ENCODE measurements around the gene CDH4.

Gene CDH4

GRCh38 chr20:61765081-61765870 is 513.2 kb downstream of the CDH4 start:
- no peak for DNase-seq (ENCODE audit: low read depth)
- TF ChIP-seq, protein P1, sequence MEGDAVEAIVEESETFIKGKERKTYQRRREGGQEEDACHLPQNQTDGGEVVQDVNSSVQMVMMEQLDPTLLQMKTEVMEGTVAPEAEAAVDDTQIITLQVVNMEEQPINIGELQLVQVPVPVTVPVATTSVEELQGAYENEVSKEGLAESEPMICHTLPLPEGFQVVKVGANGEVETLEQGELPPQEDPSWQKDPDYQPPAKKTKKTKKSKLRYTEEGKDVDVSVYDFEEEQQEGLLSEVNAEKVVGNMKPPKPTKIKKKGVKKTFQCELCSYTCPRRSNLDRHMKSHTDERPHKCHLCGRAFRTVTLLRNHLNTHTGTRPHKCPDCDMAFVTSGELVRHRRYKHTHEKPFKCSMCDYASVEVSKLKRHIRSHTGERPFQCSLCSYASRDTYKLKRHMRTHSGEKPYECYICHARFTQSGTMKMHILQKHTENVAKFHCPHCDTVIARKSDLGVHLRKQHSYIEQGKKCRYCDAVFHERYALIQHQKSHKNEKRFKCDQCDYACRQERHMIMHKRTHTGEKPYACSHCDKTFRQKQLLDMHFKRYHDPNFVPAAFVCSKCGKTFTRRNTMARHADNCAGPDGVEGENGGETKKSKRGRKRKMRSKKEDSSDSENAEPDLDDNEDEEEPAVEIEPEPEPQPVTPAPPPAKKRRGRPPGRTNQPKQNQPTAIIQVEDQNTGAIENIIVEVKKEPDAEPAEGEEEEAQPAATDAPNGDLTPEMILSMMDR (IDR thresholded peaks at IDR 0.05; ENCODE audit: control insufficient read depth, extremely low read depth, insufficient read depth): no peak

GRCh38 chr20:61765871-61766654 is 514.0 kb downstream of the CDH4 start:
- no peak overlapping the region for H3K4me3 ChIP-seq (ENCODE audit: low read depth, low read length)
- TF ChIP-seq, protein P1 (IDR thresholded peaks at IDR 0.05; ENCODE audit: control insufficient read depth, extremely low read depth, insufficient read depth): no peak
- DNase-seq (ENCODE audit: low read depth): no peak

More at GRCh38 chr20:61765081-61765870, 513.2 kb downstream of the CDH4 start:
- H3K4me3 ChIP-seq (ENCODE audit: low read depth, low read length): no peak overlapping the region

DNA sequence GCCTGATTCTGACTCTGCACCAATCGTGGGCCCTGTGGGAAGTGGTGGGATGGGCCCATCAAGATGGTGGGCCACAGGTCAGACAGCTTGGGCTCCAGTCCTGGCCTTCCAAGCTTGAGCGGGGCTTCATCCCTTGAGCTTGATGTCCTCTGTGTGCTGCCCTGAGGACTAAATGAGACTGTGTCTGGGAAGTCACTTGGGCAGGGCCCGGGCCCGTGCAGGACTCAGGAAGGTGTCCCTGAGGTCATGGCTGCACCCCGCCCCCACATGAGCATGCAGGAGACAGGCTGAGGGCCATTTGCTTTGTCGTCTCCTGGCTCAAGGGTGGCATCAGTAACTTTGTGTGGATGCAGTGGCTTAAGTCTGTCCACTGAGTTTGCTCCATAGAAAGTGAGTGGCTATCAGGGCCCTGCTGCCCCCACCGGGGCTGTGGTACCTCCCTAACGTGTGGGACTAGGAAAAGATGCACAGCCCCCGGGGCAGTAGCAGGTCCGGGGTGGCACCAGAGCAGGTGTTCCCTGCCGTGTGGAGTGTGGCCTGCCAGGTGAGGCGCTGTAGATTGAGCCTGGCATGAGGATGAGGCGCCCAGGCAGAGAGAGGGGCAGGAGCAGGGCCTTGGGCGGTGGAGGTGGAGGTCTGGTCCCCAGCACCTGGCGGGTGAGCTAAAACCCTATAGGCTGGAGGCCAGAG is 515.0 kb downstream of the CDH4 start:
- H3K4me3 ChIP-seq (ENCODE audit: low read depth, low read length): no peak overlapping the region
- TF ChIP-seq, protein P1 (IDR thresholded peaks at IDR 0.05; ENCODE audit: control insufficient read depth, extremely low read depth, insufficient read depth): no peak
- no peak for DNase-seq (ENCODE audit: low read depth)

DNA sequence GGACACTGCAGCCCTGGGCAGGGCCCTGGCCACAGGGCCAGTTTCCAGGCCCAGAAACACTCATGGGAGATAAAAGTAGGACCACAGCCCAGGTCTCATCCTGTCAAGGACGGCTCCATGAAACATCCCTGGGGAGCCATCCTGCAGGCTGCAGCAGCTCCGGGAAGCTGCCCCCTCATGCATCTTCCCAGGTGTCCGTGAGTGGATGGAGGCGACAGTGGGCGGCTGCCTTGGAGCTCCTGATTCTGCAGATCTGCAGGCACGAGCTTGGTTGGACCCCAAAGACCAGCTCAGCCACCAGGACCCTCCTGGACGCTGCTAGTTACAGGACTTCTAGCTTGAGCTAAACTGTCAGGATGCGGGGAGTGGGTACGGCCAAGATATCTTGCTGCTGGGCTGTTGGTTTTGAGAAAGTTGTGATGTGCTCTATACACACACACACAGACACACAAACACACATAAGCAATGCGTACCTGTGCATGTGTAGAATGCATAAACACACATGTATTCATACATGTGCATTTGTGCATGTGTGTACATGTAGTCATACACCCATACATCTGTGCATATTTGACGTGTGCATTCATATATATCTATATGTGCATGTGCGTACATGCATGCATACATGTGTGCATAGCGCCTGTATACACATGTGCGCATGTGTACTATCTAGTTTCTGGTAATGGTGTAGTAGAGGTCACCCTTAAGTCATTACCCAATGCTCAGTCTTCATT is 515.9 kb downstream of the CDH4 start:
- TF ChIP-seq, protein P1 (IDR thresholded peaks at IDR 0.05; ENCODE audit: control insufficient read depth, extremely low read depth, insufficient read depth): no peak
- H3K4me3 ChIP-seq (ENCODE audit: low read depth, low read length): no peak overlapping the region
- no peak for DNase-seq (ENCODE audit: low read depth)

DNA sequence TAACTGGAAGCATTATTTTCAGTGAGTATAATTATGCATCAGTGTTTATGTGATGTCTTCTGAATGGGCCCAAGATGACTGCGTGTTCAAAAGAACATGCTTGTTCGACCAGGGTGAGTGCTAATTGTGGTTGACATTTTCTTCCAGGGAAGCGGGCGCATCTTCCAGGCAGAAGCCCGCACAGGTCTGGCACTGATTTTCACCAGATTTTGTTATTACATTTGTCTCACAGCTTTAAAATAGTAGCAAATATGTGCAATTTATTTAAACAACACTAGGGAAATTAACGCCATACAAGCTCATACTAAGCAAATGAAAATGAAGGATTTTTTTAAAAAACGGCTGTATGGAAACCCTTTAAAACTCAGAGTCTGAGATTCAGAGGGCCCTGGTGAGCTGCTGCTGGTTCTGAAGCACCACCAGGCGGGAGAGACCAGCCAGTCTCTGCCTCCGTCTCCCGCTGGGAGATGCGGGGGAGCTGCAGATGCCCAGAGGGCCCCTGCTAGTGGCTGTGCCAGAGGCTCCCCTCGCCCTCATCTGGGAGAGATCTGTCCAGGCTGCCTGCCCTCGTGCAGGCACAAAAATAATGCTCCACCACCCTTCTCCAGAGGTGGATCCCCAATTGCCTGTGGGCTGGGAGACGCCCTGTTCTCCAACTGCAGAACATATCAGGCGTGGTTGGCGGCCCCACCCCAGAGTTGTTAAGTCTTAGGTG is 516.7 kb downstream of the CDH4 start:
- DNase-seq (ENCODE audit: low read depth): no peak
- H3K4me3 ChIP-seq (ENCODE audit: low read depth, low read length): no peak overlapping the region
- TF ChIP-seq, protein P1 (IDR thresholded peaks at IDR 0.05; ENCODE audit: control insufficient read depth, extremely low read depth, insufficient read depth): no peak

Data from LNCaP clone FGC (cell line).